ENCODE results near the gene CNOT1. TPM values are rescaled to one million over a fixed set of nuclear protein-coding genes. Genes with fewer than 3 reads are reported as not detected.

The CNOT1 gene
- total RNA-seq, 1 experiment from 2014 or later = 219 TPM

DNA sequence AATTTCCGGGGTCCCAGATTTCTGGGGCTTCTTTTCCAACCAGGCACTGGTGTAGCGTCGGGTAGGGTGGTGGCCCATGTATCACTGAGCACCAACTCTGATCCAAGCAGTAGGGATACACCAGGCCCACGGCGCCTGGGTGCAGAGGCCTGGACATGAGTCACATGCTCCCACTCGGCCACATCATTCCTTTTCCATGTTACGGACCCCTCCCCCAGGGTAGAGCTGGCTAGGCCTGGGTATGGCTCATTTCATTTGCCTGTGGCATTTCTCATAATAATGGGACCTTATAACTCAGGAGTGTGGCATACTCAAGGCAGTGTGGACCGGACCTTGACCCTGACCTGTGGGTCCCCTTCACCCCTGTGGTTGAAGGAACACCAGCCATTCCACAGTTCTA lies 147.7 kb downstream of the CNOT1 start:
- H3K4me1 Mint-ChIP-seq (ENCODE audit: insufficient read depth, unreplicated experiment) = no peaks in the 10 kb centered on the region
- ChIA-PET POLR2A (no interaction called here), CTCF (no interaction called here)
- H3K27me3 Mint-ChIP-seq (ENCODE audit: insufficient read depth, unreplicated experiment) = peaks cover 17% of the 10 kb centered on the region
- H3K36me3 Mint-ChIP-seq (ENCODE audit: insufficient read depth, unreplicated experiment) = no peaks in the 10 kb centered on the region
- TF ChIP-seq, protein P1, sequence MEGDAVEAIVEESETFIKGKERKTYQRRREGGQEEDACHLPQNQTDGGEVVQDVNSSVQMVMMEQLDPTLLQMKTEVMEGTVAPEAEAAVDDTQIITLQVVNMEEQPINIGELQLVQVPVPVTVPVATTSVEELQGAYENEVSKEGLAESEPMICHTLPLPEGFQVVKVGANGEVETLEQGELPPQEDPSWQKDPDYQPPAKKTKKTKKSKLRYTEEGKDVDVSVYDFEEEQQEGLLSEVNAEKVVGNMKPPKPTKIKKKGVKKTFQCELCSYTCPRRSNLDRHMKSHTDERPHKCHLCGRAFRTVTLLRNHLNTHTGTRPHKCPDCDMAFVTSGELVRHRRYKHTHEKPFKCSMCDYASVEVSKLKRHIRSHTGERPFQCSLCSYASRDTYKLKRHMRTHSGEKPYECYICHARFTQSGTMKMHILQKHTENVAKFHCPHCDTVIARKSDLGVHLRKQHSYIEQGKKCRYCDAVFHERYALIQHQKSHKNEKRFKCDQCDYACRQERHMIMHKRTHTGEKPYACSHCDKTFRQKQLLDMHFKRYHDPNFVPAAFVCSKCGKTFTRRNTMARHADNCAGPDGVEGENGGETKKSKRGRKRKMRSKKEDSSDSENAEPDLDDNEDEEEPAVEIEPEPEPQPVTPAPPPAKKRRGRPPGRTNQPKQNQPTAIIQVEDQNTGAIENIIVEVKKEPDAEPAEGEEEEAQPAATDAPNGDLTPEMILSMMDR (IDR thresholded peaks at IDR 0.05; ENCODE audit: unreplicated experiment) = no peak
- no TSS peak for BruUV-seq (replicated peaks)
- H3K9me3 Mint-ChIP-seq (ENCODE audit: unreplicated experiment) = no peaks in the 10 kb centered on the region
- intact Hi-C loops (cut with micrococcal nuclease) = no loop called here
- H3K27ac Mint-ChIP-seq (ENCODE audit: low read depth, unreplicated experiment) = no peak overlapping the region
- no peak for DNase-seq (ENCODE audit: unreplicated experiment)
- H3K4me3 Mint-ChIP-seq (ENCODE audit: unreplicated experiment) = no peak overlapping the region

DNA sequence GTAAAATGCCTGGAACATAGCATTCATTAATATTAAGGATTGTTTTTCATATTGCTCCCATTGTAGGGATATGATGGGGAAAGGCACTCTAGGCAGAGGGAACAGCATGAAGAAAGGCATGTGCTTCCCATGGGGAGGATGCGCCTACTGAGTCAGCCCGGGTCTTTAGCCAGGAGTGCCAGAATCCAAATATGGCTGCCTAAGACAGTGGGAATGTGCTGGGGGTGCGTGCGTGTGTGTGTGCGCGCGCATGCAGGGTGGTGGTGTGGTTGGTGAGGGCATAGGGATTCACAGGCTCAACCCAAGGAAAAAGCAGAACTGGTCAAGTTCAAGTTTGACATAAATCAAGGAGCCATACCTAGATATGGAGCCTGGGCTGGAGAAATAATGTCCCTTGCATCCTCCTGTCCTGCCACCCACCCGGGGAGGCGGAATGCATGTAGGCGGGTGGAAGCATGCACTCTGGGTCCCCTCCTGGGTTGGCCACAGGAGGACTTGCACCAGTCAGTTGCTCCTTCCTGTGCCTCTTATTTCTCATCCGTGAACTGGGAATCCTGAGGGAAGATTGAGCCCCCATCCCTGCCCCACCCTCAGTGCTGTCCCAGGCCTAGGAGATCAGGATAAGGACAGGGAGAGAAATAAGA lies 148.3 kb downstream of the CNOT1 start:
- intact Hi-C loops (cut with micrococcal nuclease) = no loop called here
- CTCF ChIA-PET = interaction anchor here (0.9 to 1.2 kb wide), 2 partner anchors 12 to 144 kb away, joined by 3 to 4 read pairs; no protein-coding TSS in a partner anchor
- H3K4me3 Mint-ChIP-seq (ENCODE audit: unreplicated experiment) = no peak overlapping the region
- no peak overlapping the region for H3K27ac Mint-ChIP-seq (ENCODE audit: low read depth, unreplicated experiment)
- no peaks in the 10 kb centered on the region for H3K36me3 Mint-ChIP-seq (ENCODE audit: insufficient read depth, unreplicated experiment)
- no peaks in the 10 kb centered on the region for H3K4me1 Mint-ChIP-seq (ENCODE audit: insufficient read depth, unreplicated experiment)
- POLR2A ChIA-PET = interaction anchor here (0.7 kb wide), 2 partner anchors 64 to 134 kb away, joined by 3 to 4 read pairs; no protein-coding TSS in a partner anchor
- DNase-seq (ENCODE audit: unreplicated experiment) = no peak
- peaks cover 17% of the 10 kb centered on the region for H3K27me3 Mint-ChIP-seq (ENCODE audit: insufficient read depth, unreplicated experiment)
- TF ChIP-seq, protein P1 (IDR thresholded peaks at IDR 0.05; ENCODE audit: unreplicated experiment) = no peak
- BruUV-seq (replicated peaks) = no TSS peak
- H3K9me3 Mint-ChIP-seq (ENCODE audit: unreplicated experiment) = no peaks in the 10 kb centered on the region

DNA sequence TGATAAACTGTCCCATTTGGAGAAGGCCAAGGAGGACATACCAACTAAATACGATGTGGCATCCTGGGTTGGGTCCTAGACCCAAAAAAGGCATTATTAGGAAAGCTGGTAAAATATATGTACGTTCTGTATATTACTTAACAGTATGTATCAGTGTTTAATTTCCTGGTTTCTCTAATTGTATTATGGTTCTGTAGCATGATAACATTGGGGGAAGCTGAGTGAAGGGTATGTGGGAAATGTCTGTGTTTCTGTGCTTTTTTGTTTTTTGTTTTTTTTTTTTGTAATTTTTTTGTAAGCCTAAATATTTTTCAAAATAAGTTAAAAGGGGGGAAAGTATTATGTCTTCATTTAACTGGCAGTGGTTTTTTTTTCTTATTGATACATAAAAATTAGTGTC lies 151.2 kb downstream of the CNOT1 start:
- TF ChIP-seq, protein P1 (IDR thresholded peaks at IDR 0.05; ENCODE audit: unreplicated experiment) = no peak
- no TSS peak for BruUV-seq (replicated peaks)
- Mint-ChIP-seq H3K4me1 (ENCODE audit: insufficient read depth, unreplicated experiment) (no peaks in the 10 kb centered on the region), H3K27ac (ENCODE audit: low read depth, unreplicated experiment) (no peak overlapping the region), H3K27me3 (ENCODE audit: insufficient read depth, unreplicated experiment) (peaks cover 19% of the 10 kb centered on the region), H3K36me3 (ENCODE audit: insufficient read depth, unreplicated experiment) (no peaks in the 10 kb centered on the region), H3K4me3 (ENCODE audit: unreplicated experiment) (no peak overlapping the region), H3K9me3 (ENCODE audit: unreplicated experiment) (no peaks in the 10 kb centered on the region)
- no peak for DNase-seq (ENCODE audit: unreplicated experiment)
- intact Hi-C loops (cut with micrococcal nuclease) = no loop called here
- ChIA-PET POLR2A (no interaction called here), CTCF (interaction anchor here (0.6 to 2.5 kb wide), 3 partner anchors 9 to 1889 kb away, joined by 3 to 16 read pairs (median 5); no protein-coding TSS in a partner anchor)

DNA sequence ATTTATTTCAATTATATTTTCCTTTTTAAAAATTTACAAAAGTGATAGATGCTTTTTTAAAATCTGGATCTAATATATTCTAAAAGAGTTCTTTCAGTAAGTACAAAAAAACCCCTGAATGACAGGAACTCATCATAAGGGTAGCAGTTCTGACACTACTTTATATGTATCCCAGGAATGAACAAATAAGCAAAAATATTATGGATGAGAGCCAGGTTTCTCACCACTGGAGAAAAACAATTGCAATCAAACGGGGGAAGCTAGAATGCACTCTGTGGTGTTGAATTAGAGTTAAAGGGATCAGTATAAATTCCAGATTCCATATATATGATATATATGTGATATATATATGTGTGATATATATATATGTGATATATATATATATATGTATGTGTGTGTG lies 152.8 kb downstream of the CNOT1 start:
- no peaks in the 10 kb centered on the region for H3K36me3 Mint-ChIP-seq (ENCODE audit: insufficient read depth, unreplicated experiment)
- TF ChIP-seq, protein P1 (IDR thresholded peaks at IDR 0.05; ENCODE audit: unreplicated experiment) = no peak
- BruUV-seq (replicated peaks) = no TSS peak
- ChIA-PET POLR2A (no interaction called here), CTCF (interaction anchor here (0.7 to 2.5 kb wide), 4 partner anchors 10 to 707 kb away, joined by 4 to 16 read pairs (median 6); no protein-coding TSS in a partner anchor)
- no peaks in the 10 kb centered on the region for H3K4me1 Mint-ChIP-seq (ENCODE audit: insufficient read depth, unreplicated experiment)
- no peak for DNase-seq (ENCODE audit: unreplicated experiment)
- intact Hi-C loops (cut with micrococcal nuclease) = no loop called here
- H3K9me3 Mint-ChIP-seq (ENCODE audit: unreplicated experiment) = no peaks in the 10 kb centered on the region
- H3K27ac Mint-ChIP-seq (ENCODE audit: low read depth, unreplicated experiment) = no peak overlapping the region
- H3K4me3 Mint-ChIP-seq (ENCODE audit: unreplicated experiment) = no peak overlapping the region
- peaks cover 29% of the 10 kb centered on the region for H3K27me3 Mint-ChIP-seq (ENCODE audit: insufficient read depth, unreplicated experiment)

All from MCF 10A (cell line).